Testis (tissue), 2 donors: ENCODE results near the gene SEMA6C.

ENCODE experiments used
- CTCF ChIP-seq, 3 experiments: fragments of 450-650 bp in 2 of 3; fragments of 200-600 bp in 1 of 3; sonication (generic) in 1 of 3; IDR thresholded peaks; one replicate each; pipeline ENCODE4 v1.5.1; 2016 to 2019; ENCODE audit warnings: antibody characterized with exemption in 3 of 3, mild to moderate bottlenecking in 2 of 3, moderate library complexity in 1 of 3
- POLR2A ChIP-seq: fragments of 450-650 bp; IDR thresholded peaks from one replicate; pipeline ENCODE4 v1.6.1; 2017; ENCODE audit warnings: antibody characterized with exemption, mild to moderate bottlenecking, moderate library complexity

GRCh38 chr1:151147665-151148064, 1.2 kb upstream of the SEMA6C start:
- TF ChIP-seq POLR2A (no peak), CTCF (IDR thresholded peaks at IDR 0.05) (no peak)
